Karpas-422 (cell line): ENCODE results near the gene SYS1. TPM values are rescaled to one million over a fixed set of nuclear protein-coding genes. Genes with fewer than 3 reads are reported as not detected.
A peak's percentile ranks its signal among the peaks of the same experiment; 100 is the strongest.

Source experiments
- DNase-seq: peaks from one replicate; pipeline ENCODE4 v3.0.0-alpha.2; 2015
- H2AFZ ChIP-seq: fragments of 200-600 bp; sonication (generic); 2 replicates; pipeline ENCODE4 v1.6.1; 2014; ENCODE audit warnings: antibody characterized with exemption, low read length, mixed read lengths
- H3K27ac ChIP-seq: fragments of 200-600 bp; sonication (generic); 2 replicates; pipeline ENCODE4 v1.5.1; 2014; ENCODE audit warnings: mild to moderate bottlenecking, low read length, moderate library complexity
- H3K27me3 ChIP-seq: fragments of 200-600 bp; sonication (generic); 2 replicates; pipeline ENCODE4 v1.6.1; 2014; ENCODE audit warnings: low read length, mixed read lengths
- H3K36me3 ChIP-seq: fragments of 200-600 bp; sonication (generic); 2 replicates; pipeline ENCODE4 v1.6.1; 2014; ENCODE audit warnings: low read length, mixed read lengths; ENCODE audit not compliant: insufficient read depth
- H3K4me1 ChIP-seq: fragments of 200-600 bp; sonication (generic); 2 replicates; pipeline ENCODE4 v1.6.1; 2014; ENCODE audit warnings: mild to moderate bottlenecking, low read length, mixed read lengths
- H3K4me2 ChIP-seq: fragments of 200-600 bp; sonication (generic); 2 replicates; pipeline ENCODE4 v1.6.1; 2014; ENCODE audit warnings: low read length, low read depth, mild to moderate bottlenecking; ENCODE audit not compliant: poor library complexity, severe bottlenecking
- H3K4me3 ChIP-seq: fragments of 200-600 bp; sonication (generic); 2 replicates; pipeline ENCODE4 v1.5.1; 2014; ENCODE audit warnings: mild to moderate bottlenecking, antibody characterized with exemption, low read length, mixed read lengths
- H3K79me2 ChIP-seq: fragments of 200-600 bp; sonication (generic); 2 replicates; pipeline ENCODE4 v1.6.1; 2014; ENCODE audit warnings: mild to moderate bottlenecking, low read length, mixed read lengths
- H3K9ac ChIP-seq: fragments of 200-600 bp; sonication (generic); 2 replicates; pipeline ENCODE4 v1.6.0; 2014; ENCODE audit warnings: low read length
- H3K9me2 ChIP-seq: fragments of 200-600 bp; sonication (generic), shearing (Covaris generic); replicated peaks from 2 replicates; pipeline ENCODE4 v1.6.0; 2014; ENCODE audit warnings: mild to moderate bottlenecking, low read length, moderate library complexity; ENCODE audit not compliant: insufficient read depth
- H3K9me3 ChIP-seq: fragments of 300-700, 200-600 bp; sonication (generic); 2 replicates; pipeline ENCODE4 v1.6.1; 2014; ENCODE audit warnings: low read length, mixed read lengths
- H4K20me1 ChIP-seq: fragments of 200-600 bp; sonication (generic); 2 replicates; pipeline ENCODE4 v1.6.1; 2014; ENCODE audit warnings: mild to moderate bottlenecking, antibody characterized with exemption, low read length, low read depth; ENCODE audit not compliant: insufficient read depth
- total RNA-seq: library from RNA; depleted of rRNA; stranded (reverse); fragments of >200 nt; shearing (Covaris generic); gene quantifications from 2 replicates; pipeline ENCODE4 v1.2.3, GENCODE V29; 2014; ENCODE audit warnings: low replicate concordance

Gene SYS1
- total RNA-seq, 1 experiment from 2014 or later, result 18.6 TPM

- no peaks in the 10 kb centered on the region for H3K27me3 ChIP-seq
- DNase-seq, result no peak
- H3K9me2 ChIP-seq, result no peaks in the 10 kb centered on the region
- H3K36me3 ChIP-seq, result no peaks in the 10 kb centered on the region; the same call in 1 of the 2 replicates
- H4K20me1 ChIP-seq, result peaks cover 47% of the 10 kb centered on the region
- no peak overlapping the region for H3K4me2 ChIP-seq
- H3K27ac ChIP-seq, result no peak overlapping the region
- H3K9me3 ChIP-seq, result no peaks in the 10 kb centered on the region
- no peak overlapping the region for H3K4me3 ChIP-seq
- H3K79me2 ChIP-seq, result no peaks in the 10 kb centered on the region
- peaks cover 42% of the 10 kb centered on the region for H3K4me1 ChIP-seq
- no peak overlapping the region for H2AFZ ChIP-seq
- H3K9ac ChIP-seq, result no peak overlapping the region
These were observed 3.2 kb downstream of the SYS1 start for GRCh38 chr20:45366192-45366591.

- Histone ChIP-seq H3K4me1 (peaks cover 42% of the 10 kb centered on the region), H2AFZ (no peak overlapping the region), H3K9me2 (no peaks in the 10 kb centered on the region), H3K9ac (no peak overlapping the region), H4K20me1 (peaks cover 51% of the 10 kb centered on the region), H3K27me3 (no peaks in the 10 kb centered on the region), H3K4me3 (no peak overlapping the region), H3K9me3 (no peaks in the 10 kb centered on the region), H3K4me2 (no peak overlapping the region), H3K27ac (no peak overlapping the region), H3K36me3 (no peaks in the 10 kb centered on the region; the same call in 1 of the 2 replicates), H3K79me2 (no peaks in the 10 kb centered on the region)
- DNase-seq, result no peak
These were observed 3.7 kb downstream of the SYS1 start for GRCh38 chr20:45366631-45367030.

- peaks cover 53% of the 10 kb centered on the region for H4K20me1 ChIP-seq
- no peak overlapping the region for H2AFZ ChIP-seq
- H3K79me2 ChIP-seq, result no peaks in the 10 kb centered on the region
- peaks cover 42% of the 10 kb centered on the region for H3K4me1 ChIP-seq
- H3K4me2 ChIP-seq, result peak overlapping the region; percentile 71
- H3K27ac ChIP-seq, result no peak overlapping the region
- DNase-seq, result no peak
- H3K4me3 ChIP-seq, result 0 out of 2 replicates have a peak overlapping the region, but pooled peaks have one; percentile 2
- no peaks in the 10 kb centered on the region for H3K27me3 ChIP-seq
- H3K36me3 ChIP-seq, result no peaks in the 10 kb centered on the region; the same call in 1 of the 2 replicates
- no peaks in the 10 kb centered on the region for H3K9me3 ChIP-seq
- H3K9me2 ChIP-seq, result no peaks in the 10 kb centered on the region
- no peak overlapping the region for H3K9ac ChIP-seq
These were observed 4.2 kb downstream of the SYS1 start for GRCh38 chr20:45367126-45367525.

GRCh38 chr20:45368221-45368980 is 5.4 kb downstream of the SYS1 start:
- Histone ChIP-seq H3K79me2 (no peaks in the 10 kb centered on the region), H3K4me2 (peak overlapping the region; percentile 71), H3K9me3 (no peaks in the 10 kb centered on the region), H2AFZ (no peak overlapping the region), H3K27me3 (no peaks in the 10 kb centered on the region), H3K9ac (0 out of 2 replicates have a peak overlapping the region, but pooled peaks have one; percentile 5), H3K4me3 (peak overlapping the region; percentile 45), H3K36me3 (no peaks in the 10 kb centered on the region; the same call in 1 of the 2 replicates), H3K27ac (peak overlapping the region; percentile 76), H3K9me2 (no peaks in the 10 kb centered on the region), H4K20me1 (peaks cover 57% of the 10 kb centered on the region), H3K4me1 (peaks cover 43% of the 10 kb centered on the region)
- peak; percentile 98 for DNase-seq

GRCh38 chr20:45370571-45371160 is 7.7 kb downstream of the SYS1 start:
- no peak overlapping the region for H3K27ac ChIP-seq
- H3K9ac ChIP-seq, result no peak overlapping the region
- peaks cover 60% of the 10 kb centered on the region for H4K20me1 ChIP-seq
- H3K9me3 ChIP-seq, result no peaks in the 10 kb centered on the region
- no peak overlapping the region for H2AFZ ChIP-seq
- H3K4me1 ChIP-seq, result peaks cover 39% of the 10 kb centered on the region
- H3K9me2 ChIP-seq, result no peaks in the 10 kb centered on the region
- no peak overlapping the region for H3K4me3 ChIP-seq
- no peaks in the 10 kb centered on the region for H3K79me2 ChIP-seq
- no peak overlapping the region for H3K4me2 ChIP-seq
- H3K36me3 ChIP-seq, result no peaks in the 10 kb centered on the region; the same call in 1 of the 2 replicates
- no peaks in the 10 kb centered on the region for H3K27me3 ChIP-seq
- no peak for DNase-seq

GRCh38 chr20:45372241-45372640 is 9.3 kb downstream of the SYS1 start:
- Histone ChIP-seq H3K4me2 (no peak overlapping the region), H3K9me3 (no peaks in the 10 kb centered on the region), H3K4me1 (peaks cover 31% of the 10 kb centered on the region), H2AFZ (no peak overlapping the region), H3K36me3 (no peaks in the 10 kb centered on the region), H3K27ac (no peak overlapping the region), H3K79me2 (no peaks in the 10 kb centered on the region), H3K4me3 (no peak overlapping the region), H4K20me1 (peaks cover 45% of the 10 kb centered on the region; the same call in 1 of the 2 replicates), H3K27me3 (no peaks in the 10 kb centered on the region), H3K9ac (no peak overlapping the region), H3K9me2 (no peaks in the 10 kb centered on the region)
- no peak for DNase-seq

GRCh38 chr20:45372646-45373352 is 9.8 kb downstream of the SYS1 start:
- Histone ChIP-seq H3K36me3 (no peaks in the 10 kb centered on the region), H3K27me3 (no peaks in the 10 kb centered on the region), H3K9ac (no peak overlapping the region), H3K4me1 (peaks cover 26% of the 10 kb centered on the region), H2AFZ (no peak overlapping the region), H3K9me3 (no peaks in the 10 kb centered on the region), H3K79me2 (no peaks in the 10 kb centered on the region), H3K27ac (no peak overlapping the region), H3K9me2 (no peaks in the 10 kb centered on the region), H4K20me1 (peaks cover 40% of the 10 kb centered on the region; the same call in 1 of the 2 replicates), H3K4me2 (no peak overlapping the region), H3K4me3 (no peak overlapping the region)
- no peak for DNase-seq
